Astrocyte of the spinal cord (primary cell): ENCODE measurements around the gene ARHGAP44.

Experiments
- DNase-seq: peaks from one replicate; pipeline ENCODE4 v3.0.0; 2011; ENCODE audit warnings: low read depth, low spot score
- H3K4me3 ChIP-seq: 2 replicates; pipeline ENCODE4 v1.5.1; 2011; ENCODE audit warnings: low read depth, mild to moderate bottlenecking, low read length, moderate library complexity
- CTCF ChIP-seq: IDR thresholded peaks from 2 replicates; pipeline ENCODE4 v1.5.1; 2012; ENCODE audit warnings: low read depth, mild to moderate bottlenecking, low read length, inconsistent platforms
- in situ Hi-C: cut with HindIII; loops from 2 replicates; pipeline ENCODE4 v1.10.0; 2017; ENCODE audit warnings: low sequenced_read_pairs

ARHGAP44 gene

GRCh38 chr17:12790249-12791106 lies 1.2 kb downstream of the ARHGAP44 start:
- no peak for TF ChIP-seq CTCF
- H3K4me3 ChIP-seq: peak overlapping the region; percentile 40
- in situ Hi-C loops: no loop called here

GRCh38 chr17:12794919-12795532 lies 5.7 kb downstream of the ARHGAP44 start:
- no peak for DNase-seq
- no peak for TF ChIP-seq CTCF
- in situ Hi-C loops: no loop called here
- H3K4me3 ChIP-seq: no peak overlapping the region

More at GRCh38 chr17:12790249-12791106, 1.2 kb downstream of the ARHGAP44 start:
- DNase-seq: no peak

GRCh38 chr17:12800855-12801365 lies 11.6 kb downstream of the ARHGAP44 start:
- in situ Hi-C loops: no loop called here
- no peak for DNase-seq
- TF ChIP-seq CTCF: no peak
- no peak overlapping the region for H3K4me3 ChIP-seq

- H3K4me3 ChIP-seq: no peak overlapping the region
- DNase-seq: no peak
- TF ChIP-seq CTCF: no peak
- in situ Hi-C loops: no loop called here
Measured at GRCh38 chr17:12806630-12807029, 17.3 kb downstream of the ARHGAP44 start.

- no peak for DNase-seq
- in situ Hi-C loops: no loop called here
- no peak for TF ChIP-seq CTCF
- H3K4me3 ChIP-seq: no peak overlapping the region
Measured at GRCh38 chr17:12808723-12809122, 19.4 kb downstream of the ARHGAP44 start.

- no peak overlapping the region for H3K4me3 ChIP-seq
- DNase-seq: no peak
- no peak for TF ChIP-seq CTCF
- in situ Hi-C loops: no loop called here
Measured at GRCh38 chr17:12812877-12813276, 23.6 kb downstream of the ARHGAP44 start.
